ENCODE data around the gene SHROOM2. TPM values are rescaled to one million over a fixed set of nuclear protein-coding genes. Genes with fewer than 3 reads are reported as not detected.

SHROOM2 gene
- total RNA-seq, 1 experiment from 2014 or later: 13.9 TPM

GRCh38 chrX:9905288-9905687 lies 119.1 kb downstream of the SHROOM2 start:
- Histone ChIP-seq H3K14ac (ENCODE audit: insufficient read depth, low read length) (no peak overlapping the region), H4K91ac (ENCODE audit: insufficient read length, low read depth, low read length) (no peak overlapping the region), H2AFZ (ENCODE audit: low read length) (no peak overlapping the region), H4K8ac (replicated peaks; ENCODE audit: insufficient read length, low read depth, low read length) (no peak overlapping the region), H2BK20ac (ENCODE audit: low read depth, low read length, poor library complexity, severe bottlenecking) (no peak overlapping the region), H2BK12ac (ENCODE audit: insufficient read length, low read depth, low read length) (no peak overlapping the region), H3K9me3 (ENCODE audit: control insufficient read depth, low read depth, low read length) (no peaks in the 10 kb centered on the region), H3K27me3 (ENCODE audit: insufficient read depth, low read length) (no peaks in the 10 kb centered on the region), H3K79me1 (ENCODE audit: insufficient read depth, low read depth, low read length, poor library complexity, severe bottlenecking) (no peaks in the 10 kb centered on the region), H3K4me1 (ENCODE audit: insufficient read depth, low read length) (peaks cover 2% of the 10 kb centered on the region; the same call in 1 of the 2 replicates), H2BK5ac (ENCODE audit: insufficient read length, low read length) (no peak overlapping the region), H2AK5ac (ENCODE audit: insufficient read length, low read length) (no peak overlapping the region), H3T11ph (ENCODE audit: low read length) (no peak overlapping the region), H3K4ac (ENCODE audit: low read depth, low read length) (no peak overlapping the region), H2BK15ac (ENCODE audit: low read depth, low read length) (no peak overlapping the region), H3K4me2 (ENCODE audit: insufficient read depth, insufficient read length, low read length) (no peak overlapping the region), H4K5ac (ENCODE audit: insufficient read length, low read depth, low read length) (no peak overlapping the region), H3K9ac (ENCODE audit: extremely low read depth, insufficient read length, low read length) (no peak overlapping the region), H3K27ac (ENCODE audit: insufficient read length, low read depth, low read length) (no peak overlapping the region), H3K56ac (ENCODE audit: insufficient read length, low read depth, low read length) (no peak overlapping the region), H3K79me2 (ENCODE audit: insufficient read depth, low read length) (0 out of 2 replicates have a peak, but pooled peaks cover 2% of the 10 kb centered on the region), H3K18ac (ENCODE audit: insufficient read length, low read depth, low read length) (no peak overlapping the region), H3K23me2 (ENCODE audit: insufficient read length, low read depth, low read length, poor library complexity, severe bottlenecking) (no peaks in the 10 kb centered on the region), H4K20me1 (ENCODE audit: control insufficient read depth, insufficient read depth, insufficient read length) (no peaks in the 10 kb centered on the region), H2BK120ac (ENCODE audit: low read depth, low read length, poor library complexity, severe bottlenecking) (no peak overlapping the region), H3K23ac (ENCODE audit: insufficient read length, low read depth, low read length) (no peak overlapping the region)
- Mint-ChIP-seq H3K4me3 (no peak overlapping the region), H3K9me3 (peaks cover 24 to 44% of the 10 kb centered on the region in 2 experiments), H3K27me3 (ENCODE audit: low read depth) (peaks cover 1% of the 10 kb centered on the region; the same call in 1 of the 2 replicates), H3K27ac (no peak overlapping the region), H3K4me1 (peaks cover 0 to 7% of the 10 kb centered on the region in 2 experiments; a peak in 3 of 4 replicates), H3K36me3 (ENCODE audit: insufficient read depth in 1 of 3, low read depth in 3 of 3) (peaks cover 14 to 20% (median 18%) of the 10 kb centered on the region in 3 experiments)
- no peak for TF ChIP-seq CTCF (conservative IDR thresholded peaks at IDR 0.05)
- no CpG with 5 or more reads among the region's 17 CpGs for WGBS (ENCODE audit: extremely low coverage, insufficient read length, low lambda C conversion rate)
- no peak for DNase-seq
